OCI-M2 (cell line): ENCODE data around the gene GJA1.

ENCODE experiments used
- DNase-seq: peaks from one replicate; lab custom pipeline; 2025; ENCODE audit not compliant: unreplicated experiment; lab: John Stamatoyannopoulos, UW

Gene GJA1

GRCh38 chr6:121482004-121482693 is 46.7 kb downstream of the GJA1 start:
- no peak for DNase-seq

GRCh38 chr6:121482751-121483150 is 47.3 kb downstream of the GJA1 start:
- no peak for DNase-seq

- DNase-seq = no peak
Measured at GRCh38 chr6:121485359-121485811, 49.9 kb downstream of the GJA1 start.

GRCh38 chr6:121491576-121491975 is 56.1 kb downstream of the GJA1 start:
- no peak for DNase-seq

- no peak for DNase-seq
Measured at GRCh38 chr6:121492536-121492935, 57.1 kb downstream of the GJA1 start.

- no peak for DNase-seq
Measured at GRCh38 chr6:121497970-121498375, 62.5 kb downstream of the GJA1 start.

- no peak for DNase-seq
Measured at GRCh38 chr6:121498481-121499276, 63.2 kb downstream of the GJA1 start.
